HFF-Myc (cell line): ENCODE measurements around the gene SERPINA3.

Experiments used
- DNase-seq: peaks from one replicate; pipeline ENCODE4 v3.0.0-alpha.2; 2011; ENCODE audit warnings: low read depth; ENCODE audit errors: extremely low read depth
- H3K4me3 ChIP-seq: replicated peaks from 2 replicates; pipeline ENCODE4 v1.5.1; 2011; ENCODE audit warnings: low read depth, mild to moderate bottlenecking, control low read depth, low read length
- TF ChIP-seq, protein P1 (sequence below): IDR thresholded peaks from 2 replicates; pipeline ENCODE4 v1.5.1; 2012; ENCODE audit warnings: mild to moderate bottlenecking, low read depth, low read length, control low read depth; ENCODE audit errors: missing control alignments

Gene SERPINA3

GRCh38 chr14:94584591-94585280 lies 27.5 kb upstream of the SERPINA3 start:
- H3K4me3 ChIP-seq: no peak overlapping the region
- DNase-seq: no peak
- TF ChIP-seq, protein P1, sequence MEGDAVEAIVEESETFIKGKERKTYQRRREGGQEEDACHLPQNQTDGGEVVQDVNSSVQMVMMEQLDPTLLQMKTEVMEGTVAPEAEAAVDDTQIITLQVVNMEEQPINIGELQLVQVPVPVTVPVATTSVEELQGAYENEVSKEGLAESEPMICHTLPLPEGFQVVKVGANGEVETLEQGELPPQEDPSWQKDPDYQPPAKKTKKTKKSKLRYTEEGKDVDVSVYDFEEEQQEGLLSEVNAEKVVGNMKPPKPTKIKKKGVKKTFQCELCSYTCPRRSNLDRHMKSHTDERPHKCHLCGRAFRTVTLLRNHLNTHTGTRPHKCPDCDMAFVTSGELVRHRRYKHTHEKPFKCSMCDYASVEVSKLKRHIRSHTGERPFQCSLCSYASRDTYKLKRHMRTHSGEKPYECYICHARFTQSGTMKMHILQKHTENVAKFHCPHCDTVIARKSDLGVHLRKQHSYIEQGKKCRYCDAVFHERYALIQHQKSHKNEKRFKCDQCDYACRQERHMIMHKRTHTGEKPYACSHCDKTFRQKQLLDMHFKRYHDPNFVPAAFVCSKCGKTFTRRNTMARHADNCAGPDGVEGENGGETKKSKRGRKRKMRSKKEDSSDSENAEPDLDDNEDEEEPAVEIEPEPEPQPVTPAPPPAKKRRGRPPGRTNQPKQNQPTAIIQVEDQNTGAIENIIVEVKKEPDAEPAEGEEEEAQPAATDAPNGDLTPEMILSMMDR: no peak

DNA sequence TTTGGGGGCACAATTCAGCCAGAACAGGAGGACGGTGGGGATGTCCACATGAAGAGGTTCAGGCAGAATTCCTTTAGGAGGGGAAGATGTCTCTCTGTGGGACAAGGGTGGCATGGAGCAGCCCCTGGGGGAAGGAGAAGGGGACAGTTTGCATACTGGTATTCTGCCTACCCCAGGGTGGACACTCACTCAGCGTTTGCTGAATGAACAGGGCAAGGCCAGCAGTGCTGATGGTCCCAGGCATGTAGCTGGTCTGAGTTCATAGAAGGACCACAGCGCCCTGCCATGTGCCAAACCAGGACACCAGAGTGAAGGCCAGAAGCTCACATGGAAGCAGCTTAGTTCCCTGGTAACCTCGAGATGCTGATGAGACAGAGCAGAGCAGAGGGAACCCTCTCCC lies 25.6 kb upstream of the SERPINA3 start:
- DNase-seq: no peak
- TF ChIP-seq, protein P1: no peak
- H3K4me3 ChIP-seq: no peak overlapping the region

DNA sequence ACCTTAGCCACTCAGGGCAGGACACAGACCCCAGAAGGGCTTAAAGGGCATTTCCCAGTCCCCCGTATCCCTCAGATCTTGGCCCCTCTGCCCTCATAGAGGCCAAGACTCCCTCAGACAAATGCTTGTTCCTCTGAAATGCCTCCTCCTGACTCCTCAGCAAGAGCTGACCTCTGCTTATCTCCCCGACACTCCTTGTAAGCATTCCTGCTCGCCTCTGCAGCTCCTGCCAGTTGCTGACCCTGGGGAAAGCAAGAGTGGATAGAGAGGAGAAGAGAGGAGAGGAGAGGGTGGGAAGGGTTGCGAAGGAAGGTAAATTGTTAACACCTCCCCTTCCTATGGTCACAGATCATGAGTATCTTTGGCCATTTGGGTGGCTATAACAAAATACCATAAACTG lies 23.9 kb upstream of the SERPINA3 start:
- TF ChIP-seq, protein P1: no peak
- no peak for DNase-seq
- no peak overlapping the region for H3K4me3 ChIP-seq

DNA sequence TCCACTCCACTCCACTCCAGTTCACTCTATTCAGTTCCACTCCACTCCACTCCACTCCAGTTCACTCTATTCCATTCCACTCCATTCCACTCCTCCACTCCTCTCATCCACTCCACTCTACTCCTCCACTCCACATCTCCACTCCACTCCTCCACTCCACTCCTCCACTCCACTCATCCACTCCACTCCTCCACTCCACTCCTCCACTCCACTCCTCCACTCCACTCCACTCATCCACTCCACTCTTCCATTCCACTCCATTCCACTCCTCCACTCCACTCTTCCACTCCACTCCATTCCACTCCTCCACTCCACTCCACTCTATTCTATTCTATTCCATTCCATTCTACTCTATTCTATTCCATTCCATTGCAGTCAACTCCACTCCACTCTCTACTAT lies 21.1 kb upstream of the SERPINA3 start:
- TF ChIP-seq, protein P1: no peak
- DNase-seq: no peak
- no peak overlapping the region for H3K4me3 ChIP-seq

GRCh38 chr14:94591871-94592270 lies 20.3 kb upstream of the SERPINA3 start:
- TF ChIP-seq, protein P1: no peak
- H3K4me3 ChIP-seq: no peak overlapping the region
- DNase-seq: no peak

DNA sequence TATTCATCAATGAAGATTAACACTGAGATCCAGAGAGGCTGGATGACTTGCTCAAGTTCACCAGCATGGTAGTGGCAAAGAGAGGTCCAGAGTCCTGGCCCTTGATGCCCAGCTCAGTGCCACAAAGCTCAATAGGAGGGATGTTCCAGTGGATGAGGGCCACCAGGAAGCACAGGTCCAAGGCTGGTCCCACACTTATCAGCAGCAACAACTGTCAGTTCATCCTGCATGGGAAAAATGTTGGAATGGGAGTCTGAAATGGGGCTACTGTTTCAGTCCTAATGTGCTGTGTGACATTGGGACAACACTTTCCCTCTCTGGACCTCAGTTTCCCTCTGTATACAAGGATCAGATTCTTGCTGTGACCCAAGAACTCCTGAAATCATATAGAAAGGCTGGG lies 19.7 kb upstream of the SERPINA3 start:
- DNase-seq: no peak
- TF ChIP-seq, protein P1: no peak
- H3K4me3 ChIP-seq: no peak overlapping the region

DNA sequence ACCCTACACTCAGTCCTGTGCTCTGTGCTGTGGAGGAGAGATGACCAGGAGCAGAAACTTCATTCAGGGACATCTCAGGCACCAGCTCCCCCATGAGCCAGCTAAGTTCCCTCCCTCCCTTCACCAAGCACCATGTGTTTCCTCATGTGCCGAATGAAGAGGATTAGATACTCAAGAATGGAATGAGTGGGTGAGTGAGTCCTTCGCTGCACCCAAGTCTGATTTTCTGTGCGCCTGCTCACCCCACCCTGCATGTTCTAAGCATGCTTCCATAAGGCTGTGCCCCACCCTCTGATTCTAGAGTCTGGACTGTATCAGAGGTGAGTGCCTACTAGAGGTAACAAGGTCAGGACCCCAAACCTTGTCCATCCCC lies 18.8 kb upstream of the SERPINA3 start:
- H3K4me3 ChIP-seq: no peak overlapping the region
- TF ChIP-seq, protein P1: no peak
- no peak for DNase-seq
